Neuronal stem cell (in vitro differentiated cells): ENCODE results near the gene PPIP5K1.

ENCODE experiments used
- DNase-seq: peaks from one replicate; pipeline ENCODE4 v3.0.0-alpha.2; 2013; ENCODE audit warnings: low spot score
- H2AFZ ChIP-seq: one replicate; pipeline ENCODE4 v1.6.1; 2013; ENCODE audit warnings: mild to moderate bottlenecking, low read length, inconsistent platforms
- H2AK5ac ChIP-seq: 2 replicates; pipeline ENCODE4 v1.6.1; 2013; ENCODE audit warnings: low read depth, mild to moderate bottlenecking, inconsistent platforms, low read length, moderate library complexity, mixed read lengths
- H2BK120ac ChIP-seq: 2 replicates; pipeline ENCODE4 v1.6.1; 2013; ENCODE audit warnings: low read depth, mild to moderate bottlenecking, inconsistent platforms, low read length, moderate library complexity, mixed read lengths
- H2BK12ac ChIP-seq: one replicate; pipeline ENCODE4 v1.6.1; 2013; ENCODE audit warnings: low read length, inconsistent platforms
- H2BK15ac ChIP-seq: 2 replicates; pipeline ENCODE4 v1.6.1; 2013; ENCODE audit warnings: mild to moderate bottlenecking, low read length, inconsistent platforms, mixed read lengths
- H2BK5ac ChIP-seq: one replicate; pipeline ENCODE4 v1.6.1; 2013; ENCODE audit warnings: inconsistent platforms, mild to moderate bottlenecking, low read length, moderate library complexity
- H3K14ac ChIP-seq: one replicate; pipeline ENCODE4 v1.6.1; 2013; ENCODE audit warnings: low read length, inconsistent platforms
- H3K18ac ChIP-seq: 2 replicates; pipeline ENCODE4 v1.6.1; 2013; ENCODE audit warnings: low read length, inconsistent platforms
- H3K23ac ChIP-seq: 2 replicates; pipeline ENCODE4 v1.6.1; 2013; ENCODE audit warnings: low read depth, mild to moderate bottlenecking, mixed read lengths, low read length, inconsistent platforms; ENCODE audit not compliant: poor library complexity
- H3K27ac ChIP-seq: replicated peaks from 3 replicates; pipeline ENCODE4 v1.5.1; 2013; ENCODE audit warnings: low read length, inconsistent platforms
- H3K27me3 ChIP-seq, 3 experiments: 2 replicates each; pipeline ENCODE4 v1.6.1; 2013; ENCODE audit warnings: low read length in 3 of 3, mild to moderate bottlenecking in 2 of 3, inconsistent platforms in 1 of 3, low read depth in 1 of 3, mixed read lengths in 1 of 3, moderate library complexity in 1 of 3; ENCODE audit not compliant: control insufficient read depth in 3 of 3, insufficient read depth in 3 of 3
- H3K36me3 ChIP-seq, 2 donors: replicated peaks in 1 of 2; 2 replicates each; pipeline ENCODE4 v1.6.1; 2013; ENCODE audit warnings: low read length in 2 of 2; ENCODE audit not compliant: control insufficient read depth in 2 of 2, insufficient read depth in 2 of 2
- H3K4ac ChIP-seq: 2 replicates; pipeline ENCODE4 v1.6.1; 2013; ENCODE audit warnings: inconsistent platforms, mild to moderate bottlenecking, low read length, moderate library complexity
- H3K4me1 ChIP-seq, 2 donors: 1 replicate in 1 of 2; 2 replicates in 1 of 2; pipeline ENCODE4 v1.6.1; 2013; ENCODE audit warnings: low read length in 2 of 2, low read depth in 1 of 2; ENCODE audit not compliant: control insufficient read depth in 2 of 2, insufficient read depth in 1 of 2
- H3K4me2 ChIP-seq: one replicate; pipeline ENCODE4 v1.6.1; 2013; ENCODE audit warnings: mild to moderate bottlenecking, low read length, inconsistent platforms; ENCODE audit not compliant: insufficient read depth, poor library complexity, severe bottlenecking
- H3K4me3 ChIP-seq, 2 donors: 2 replicates each; pipeline ENCODE4 v1.5.1; 2013; ENCODE audit warnings: low read length in 2 of 2, mild to moderate bottlenecking in 2 of 2, inconsistent platforms in 1 of 2, moderate library complexity in 1 of 2
- H3K79me1 ChIP-seq: one replicate; pipeline ENCODE4 v1.6.1; 2013; ENCODE audit warnings: low read depth, mild to moderate bottlenecking, inconsistent platforms, low read length, moderate library complexity
- H3K9ac ChIP-seq: one replicate; pipeline ENCODE4 v1.6.1; 2013; ENCODE audit warnings: mild to moderate bottlenecking, low read depth, low read length, inconsistent platforms; ENCODE audit not compliant: poor library complexity
- H3K9me3 ChIP-seq, 2 donors: replicated peaks in 1 of 2; 2 replicates each; pipeline versions ENCODE3 to v1.6.1; 2013; ENCODE audit warnings: low read length in 2 of 2, mild to moderate bottlenecking in 2 of 2, inconsistent platforms in 1 of 2, low read depth in 1 of 2, mixed read lengths in 1 of 2, moderate library complexity in 1 of 2; ENCODE audit not compliant: control insufficient read depth in 2 of 2, insufficient read depth in 1 of 2
- H4K8ac ChIP-seq: one replicate; pipeline ENCODE4 v1.6.1; 2013; ENCODE audit warnings: low read depth, mild to moderate bottlenecking, inconsistent platforms, low read length, moderate library complexity
- H4K91ac ChIP-seq: one replicate; pipeline ENCODE4 v1.6.1; 2013; ENCODE audit warnings: low read length, low read depth, mild to moderate bottlenecking, inconsistent platforms; ENCODE audit not compliant: poor library complexity
- WGBS, 2 donors: extraction: QIAGEN DNeasy Blood & Tissue Kit; methylation state at CpG; one replicate each; pipeline ENCODE4 v1.1.7; 2013; ENCODE audit warnings: missing lambda C conversion rate in 2 of 2, mixed read lengths in 1 of 2; ENCODE audit not compliant: insufficient read length in 2 of 2, insufficient replicate concordance in 1 of 2; ENCODE audit errors: extremely low coverage in 2 of 2; 5-methylcytosine and 5-hydroxymethylcytosine counted together

The PPIP5K1 gene

DNA sequence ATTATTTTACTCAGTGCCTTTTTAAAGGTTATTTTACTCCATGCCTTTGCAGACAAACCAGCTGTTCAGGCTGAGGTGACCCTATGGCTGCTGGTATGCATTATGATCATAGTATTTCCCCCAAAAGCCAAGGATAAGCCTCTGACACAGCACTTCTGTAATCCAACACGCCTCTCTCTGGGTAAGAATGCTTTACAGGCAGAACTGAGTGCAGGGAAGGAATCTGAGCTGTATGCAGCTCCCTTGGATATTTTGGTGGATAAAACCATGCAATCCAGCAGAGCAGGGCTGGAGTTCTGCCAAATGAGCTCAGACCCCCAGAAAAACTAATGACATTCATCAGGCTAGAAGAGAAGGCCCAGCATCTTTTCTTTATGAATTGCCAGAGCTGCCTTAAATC, 84.3 kb downstream of the PPIP5K1 start:
- Histone ChIP-seq H3K9ac (no peak overlapping the region), H3K27ac (no peak overlapping the region), H2BK12ac (no peak overlapping the region), H3K4ac (no peak overlapping the region), H3K23ac (no peak overlapping the region), H3K14ac (no peak overlapping the region), H2AK5ac (no peak overlapping the region), H4K91ac (no peak overlapping the region), H4K8ac (no peak overlapping the region), H3K36me3 (no peaks in the 10 kb centered on the region), H3K79me1 (no peaks in the 10 kb centered on the region), H3K18ac (no peak overlapping the region), H3K27me3 (no peaks in the 10 kb centered on the region), H3K4me1 (peaks cover 6 to 9% of the 10 kb centered on the region in 2 donors), H2BK5ac (no peak overlapping the region), H2AFZ (no peak overlapping the region), H3K9me3 (no peaks in the 10 kb centered on the region), H3K4me2 (no peak overlapping the region), H3K4me3 (no peak overlapping the region), H2BK15ac (no peak overlapping the region), H2BK120ac (no peak overlapping the region)
- DNase-seq = no peak
- WGBS, 2 donors = no CpG with 5 or more reads among the region's 1 CpG

DNA sequence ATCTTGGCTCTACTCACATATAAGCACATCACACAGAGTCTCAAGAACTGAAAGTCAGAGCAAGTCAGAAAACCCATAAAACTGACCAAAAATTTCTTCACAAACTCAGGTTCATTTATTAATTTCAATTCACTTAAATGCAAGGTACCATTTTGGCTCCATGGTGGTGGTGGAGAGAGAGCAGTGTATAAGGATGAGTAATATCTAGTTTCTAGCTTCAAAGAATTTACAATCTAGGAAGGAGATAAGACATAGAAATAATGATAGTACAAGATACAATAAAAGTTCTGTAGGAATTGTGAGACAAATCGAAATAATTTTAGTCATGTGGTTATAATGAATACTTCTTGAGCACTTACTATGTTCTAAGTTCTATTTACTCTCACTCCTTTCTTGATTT, 90.4 kb downstream of the PPIP5K1 start:
- Histone ChIP-seq H2BK12ac (no peak overlapping the region), H3K4me1 (no peaks in the 10 kb centered on the region), H2AFZ (no peak overlapping the region), H2BK5ac (no peak overlapping the region), H3K27ac (no peak overlapping the region), H4K8ac (no peak overlapping the region), H2BK120ac (no peak overlapping the region), H3K4ac (no peak overlapping the region), H3K4me3 (no peak overlapping the region), H3K9ac (no peak overlapping the region), H3K79me1 (no peaks in the 10 kb centered on the region), H3K14ac (no peak overlapping the region), H3K36me3 (no peaks in the 10 kb centered on the region), H3K27me3 (no peaks in the 10 kb centered on the region), H3K18ac (no peak overlapping the region), H4K91ac (no peak overlapping the region), H3K4me2 (no peak overlapping the region), H3K9me3 (no peaks in the 10 kb centered on the region), H2BK15ac (no peak overlapping the region), H2AK5ac (no peak overlapping the region), H3K23ac (no peak overlapping the region)
- no CpG with 5 or more reads among the region's 1 CpG for WGBS, 2 donors
- no peak for DNase-seq

DNA sequence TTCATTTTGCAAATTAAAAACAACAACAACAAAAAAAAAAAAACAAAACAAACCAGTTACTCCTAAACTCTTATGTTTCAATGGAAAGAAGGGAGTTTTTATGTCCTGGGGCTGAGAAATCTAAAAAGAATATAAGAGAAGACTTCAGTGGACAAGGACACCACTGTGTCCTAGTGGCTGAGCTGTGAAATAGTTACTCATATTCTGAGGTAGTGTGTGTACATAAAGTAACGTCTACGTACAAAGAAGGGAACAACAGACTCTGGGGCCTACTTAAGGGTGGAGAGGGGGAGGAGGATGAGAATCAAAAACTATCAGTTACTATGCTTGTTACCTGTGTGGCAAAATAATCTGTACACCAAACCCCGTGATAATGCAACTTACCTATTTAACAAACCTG, 91.0 kb downstream of the PPIP5K1 start:
- DNase-seq = no peak

GRCh38 chr15:43493703-43494472, 96.1 kb downstream of the PPIP5K1 start:
- no peaks in the 10 kb centered on the region for H3K79me1 ChIP-seq
- no peaks in the 10 kb centered on the region for H3K27me3 ChIP-seq
- peak overlapping the region; percentile 97 for H2AFZ ChIP-seq
- H3K36me3 ChIP-seq = peaks cover 9 to 34% of the 10 kb centered on the region in 2 donors
- no CpG with 5 or more reads among the region's 7 CpGs for WGBS, 2 donors
- no peak overlapping the region for H3K18ac ChIP-seq
- H4K8ac ChIP-seq = no peak overlapping the region
- H4K91ac ChIP-seq = no peak overlapping the region
- H2BK5ac ChIP-seq = no peak overlapping the region
- H3K23ac ChIP-seq = no peak overlapping the region
- peak overlapping the region; percentile 62 for H3K4me2 ChIP-seq
- peak overlapping the region in 1 of 2 donors; percentile 91 for H3K4me3 ChIP-seq
- H2AK5ac ChIP-seq = no peak overlapping the region
- no peak overlapping the region for H3K14ac ChIP-seq
- H2BK12ac ChIP-seq = no peak overlapping the region
- no peak overlapping the region for H3K4ac ChIP-seq
- no peak overlapping the region for H2BK120ac ChIP-seq
- H3K4me1 ChIP-seq = peaks cover 7 to 9% of the 10 kb centered on the region in 2 donors
- no peak overlapping the region for H3K27ac ChIP-seq
- H2BK15ac ChIP-seq = no peak overlapping the region
- H3K9ac ChIP-seq = no peak overlapping the region
- no peaks in the 10 kb centered on the region for H3K9me3 ChIP-seq
- DNase-seq = no peak

More for the DNA sequence above, 91.0 kb downstream of the PPIP5K1 start:
- Histone ChIP-seq H4K91ac (no peak overlapping the region), H3K23ac (no peak overlapping the region), H3K4me1 (peaks cover 0 to under 1% of the 10 kb centered on the region in 2 donors), H2BK120ac (no peak overlapping the region), H2AK5ac (no peak overlapping the region), H3K36me3 (no peaks in the 10 kb centered on the region), H2BK12ac (no peak overlapping the region), H3K4me3 (no peak overlapping the region), H3K4ac (no peak overlapping the region), H4K8ac (no peak overlapping the region), H3K9ac (no peak overlapping the region), H3K9me3 (no peaks in the 10 kb centered on the region), H3K79me1 (no peaks in the 10 kb centered on the region), H2BK5ac (no peak overlapping the region), H3K14ac (no peak overlapping the region), H3K27me3 (no peaks in the 10 kb centered on the region), H3K27ac (no peak overlapping the region), H3K18ac (no peak overlapping the region), H2AFZ (no peak overlapping the region), H2BK15ac (no peak overlapping the region), H3K4me2 (no peak overlapping the region)
- WGBS, 2 donors = no CpG with 5 or more reads among the region's 3 CpGs
